Heart left ventricle (tissue), 16 donors: ENCODE data around the gene OR2A42. TPM values are rescaled to one million over a fixed set of nuclear protein-coding genes. Genes with fewer than 3 reads are reported as not detected.
"Not testable (repeated sequence)": the region's sequence is repeated elsewhere in the genome, so short reads cannot be mapped to it uniquely, and the experiment has no call there.

Experiments
- ATAC-seq, 4 donors: fragments of 200-7000 bp; cut with Tn5 transposase; one replicate each; pipeline ENCODE4 v1.9.1; 2020 to 2022; ENCODE audit warnings: moderate library complexity in 4 of 4, mild to moderate bottlenecking in 3 of 4, moderate number of reproducible peaks in 1 of 4
- DNase-seq, 5 donors: peaks; one replicate each; pipeline ENCODE4 v3.0.0-alpha.2; 2020
- H3K27ac ChIP-seq, 12 donors: fragments of 200-600 bp; sonication (generic) in 4 of 12; one replicate each; pipeline versions ENCODE4 v1.5.0 to v1.8.0; 2016 to 2022; ENCODE audit warnings: mild to moderate bottlenecking in 2 of 12
- H3K27me3 ChIP-seq, 9 donors: fragments of 200-600 bp; sonication (generic) in 2 of 9; one replicate each; pipeline versions ENCODE4 v1.5.1 to v1.8.0; 2016 to 2022; ENCODE audit warnings: mild to moderate bottlenecking in 3 of 9
- H3K36me3 ChIP-seq, 9 donors: fragments of 200-600 bp; sonication (generic) in 2 of 9; one replicate each; pipeline versions ENCODE4 v1.5.0 to v1.8.0; 2018 to 2022; ENCODE audit warnings: mild to moderate bottlenecking in 2 of 9
- H3K4me1 ChIP-seq, 12 donors: fragments of 200-600 bp; sonication (generic) in 4 of 12; one replicate each; pipeline versions ENCODE4 v1.5.0 to v1.8.0; 2016 to 2022; ENCODE audit warnings: mild to moderate bottlenecking in 3 of 12
- H3K4me3 ChIP-seq, 12 donors: fragments of 200-600 bp; sonication (generic) in 4 of 12; one replicate each; pipeline versions ENCODE4 v1.5.0 to v1.8.0; 2017 to 2022; ENCODE audit warnings: mild to moderate bottlenecking in 9 of 12, moderate library complexity in 4 of 12
- H3K9me3 ChIP-seq, 12 donors: fragments of 200-600 bp; sonication (generic) in 4 of 12; one replicate each; pipeline versions ENCODE4 v1.5.0 to v1.8.0; 2016 to 2022; ENCODE audit warnings: mild to moderate bottlenecking in 1 of 12
- WGBS, 4 donors: extraction: QIAGEN DNeasy Blood & Tissue Kit in 2 of 4; methylation state at CpG; one replicate each; pipeline versions ENCODE4 v1.1.5 to v1.1.7; 2013 to 2018; 5-methylcytosine and 5-hydroxymethylcytosine counted together
- intact Hi-C, 10 donors: fragments of 100-400 bp; cut with DNase I; formaldehyde crosslinking; loops; one replicate each; pipeline versions ENCODE4 v1.11.1 to v1.14.2; 2022
- polyA plus RNA-seq, 2 donors: library from polyadenylated mRNA; stranded (reverse); fragments of 200-250 nt; gene quantifications; one replicate each; pipeline ENCODE4 v1.2.3, GENCODE V29; 2013
- total RNA-seq, 9 donors: library from RNA; depleted of rRNA in 2 of 9; stranded (reverse); fragments of >200 nt in 2 of 9; fragmentation: NEBNext Ultra II Directional in 3 of 9; extraction: Animal tissue kit (Norgen Biotek cat#: 25700) in 3 of 9; gene quantifications; one replicate each; pipeline versions ENCODE4 v1.1.0 to v1.2.4, GENCODE V29; 2016 to 2023
- TF ChIP-seq, protein P1 (sequence below), 12 donors: fragments of 200-600 bp; sonication (generic) in 4 of 12; IDR thresholded peaks; one replicate each; pipeline versions ENCODE4 v1.5.0 to v1.8.0; 2018 to 2022; ENCODE audit warnings: antibody characterized with exemption in 12 of 12, mild to moderate bottlenecking in 5 of 12
- donor health status: ischemic (EF 13 %, LVEDD 7.1; RV severe dilation, severe dysfunction).
- donor health status: healthy with polysubstance abuse.
- donor health status: DM: no; HTN: yes; CAD: no.
- donor health status: DM: no; HTN: no; CAD: no.
- donor health status: ischemic (EF 25% LVEDD 6.9; RV normal size, moderate dysfunction).
- donor health status: ischemic (EF 25% LVEDD 5.7; RV mildly dilated, moderate dysfunction).
- donor health status: healthy.
- donor health status: DM: yes; HTN: yes; CAD: no.
- donor health status: ischemic (EF 35%, LVEDD 5.7; RV mildly dilated, moderate dysfunction).
- donor health status: nonischemic (EF 11% LVEDD 7.7; RV severe dilation, severe dysfunction).
- donor health status: DM: yes; HTN: yes; CAD: no.
- donor health status: PGD.
- donor health status: ischemic (EF 29% LVEDD 5.4; RV normal size, mild dysfunction).
- donor health status: nonischemic (EF 23%, LVEDD 6.1; RV moderate dilation, normal function).

Gene OR2A42
- total and polyA plus RNA-seq, 11 donors, result not detected

- DNase-seq, H3K9me3 ChIP-seq, intact Hi-C loops, H3K4me3 ChIP-seq, ATAC-seq, H3K36me3 ChIP-seq, H3K27me3 ChIP-seq, H3K27ac ChIP-seq, H3K4me1 ChIP-seq: not testable (repeated sequence)
- WGBS, 4 donors, result no CpG with 5 or more reads among the region's 6 CpGs
Measured at GRCh38 chr7:144194453-144194852, 45.0 kb downstream of the OR2A42 start.

GRCh38 chr7:144193782-144194181 lies 45.6 kb downstream of the OR2A42 start:
- H3K27me3 ChIP-seq, H3K4me1 ChIP-seq, DNase-seq, H3K9me3 ChIP-seq, H3K4me3 ChIP-seq, H3K36me3 ChIP-seq, ATAC-seq, intact Hi-C loops, H3K27ac ChIP-seq: not testable (repeated sequence)
- no CpG with 5 or more reads among the region's 11 CpGs for WGBS, 4 donors

GRCh38 chr7:144188578-144189171 lies 50.7 kb downstream of the OR2A42 start:
- H3K4me1 ChIP-seq, H3K27me3 ChIP-seq, H3K4me3 ChIP-seq, H3K27ac ChIP-seq, H3K9me3 ChIP-seq, H3K36me3 ChIP-seq, DNase-seq, intact Hi-C loops, ATAC-seq: not testable (repeated sequence)
- WGBS, 4 donors, result no CpG with 5 or more reads among the region's 3 CpGs

DNA sequence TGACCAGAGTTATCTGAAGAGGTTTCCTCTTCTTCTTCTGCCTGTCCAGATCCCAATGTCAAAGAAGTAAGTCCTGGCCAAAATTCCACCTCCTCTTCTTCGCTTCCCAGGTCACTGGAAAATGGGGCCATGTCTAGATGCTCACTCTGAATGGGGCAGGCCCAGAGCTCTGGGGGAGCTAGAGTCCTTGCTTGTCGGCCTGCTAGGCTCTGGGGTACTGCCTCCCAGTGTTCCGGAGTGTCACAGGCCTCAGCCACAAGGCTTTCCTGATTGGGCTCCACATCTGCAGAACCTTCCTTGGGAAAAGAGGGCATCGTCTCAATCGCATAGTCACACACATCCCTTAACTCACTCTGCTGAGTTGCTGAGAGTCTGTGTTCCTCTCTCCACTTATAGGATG lies 51.6 kb downstream of the OR2A42 start:
- WGBS, 4 donors, result no CpG with 5 or more reads among the region's 5 CpGs
- DNase-seq, result not testable (repeated sequence)

GRCh38 chr7:144183166-144183565 lies 56.2 kb downstream of the OR2A42 start, which contains the start of gene CTAGE4:
CTAGE4 (plus strand) TSS chr7:144183466; CDS start chr7:144183504, 38 bp downstream.
- H3K9me3 ChIP-seq, H3K27me3 ChIP-seq, H3K4me1 ChIP-seq, H3K36me3 ChIP-seq, intact Hi-C loops, H3K4me3 ChIP-seq, DNase-seq, H3K27ac ChIP-seq, ATAC-seq: not testable (repeated sequence)
- whole genome bisulfite sequencing, 4 donors, result no CpG with 5 or more reads among the region's 19 CpGs

More for the DNA sequence above, 51.6 kb downstream of the OR2A42 start:
- intact Hi-C loops, ATAC-seq, H3K4me1 ChIP-seq, H3K36me3 ChIP-seq, H3K27ac ChIP-seq, H3K9me3 ChIP-seq, H3K27me3 ChIP-seq, H3K4me3 ChIP-seq: not testable (repeated sequence)

DNA sequence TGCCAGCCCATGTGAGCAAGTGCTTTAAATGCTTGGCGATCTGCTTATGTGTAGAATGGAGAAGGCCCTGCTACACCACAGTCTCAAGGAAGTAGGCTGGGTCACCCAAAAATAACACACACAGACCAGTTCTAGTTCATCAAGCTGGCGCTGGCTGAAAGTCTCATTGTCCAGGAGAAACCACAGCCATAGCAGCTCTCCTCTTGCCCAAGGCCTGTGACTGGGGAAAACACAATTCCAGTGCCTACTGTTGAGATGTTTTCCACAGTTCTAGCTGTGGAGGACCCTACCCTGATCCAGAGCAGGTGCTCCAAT lies 60.3 kb downstream of the OR2A42 start:
- H3K4me1 ChIP-seq, H3K4me3 ChIP-seq, H3K27me3 ChIP-seq, H3K9me3 ChIP-seq, ATAC-seq, H3K27ac ChIP-seq, DNase-seq, H3K36me3 ChIP-seq: not testable (repeated sequence)
- intact Hi-C loops, result loop anchor here in 3 of 10 donors (5.0 to 10.0 kb wide), 3 partner anchors 216 to 258 kb away; no protein-coding TSS in a partner anchor
- 82 to 88% methylated on average over 1 of the region's 2 CpGs; no CpG with 5 or more reads in 2 of the 4 donors for WGBS, 4 donors

- not testable (repeated sequence) for H3K27ac ChIP-seq, H3K4me1 ChIP-seq, H3K4me3 ChIP-seq, H3K27me3 ChIP-seq, H3K36me3 ChIP-seq, DNase-seq, H3K9me3 ChIP-seq
- 0 to 52% (median 46%) methylated on average over 1 to 10 of the region's 10 CpGs; no CpG with 5 or more reads in 1 of the 4 donors for WGBS, 4 donors
- TF ChIP-seq, protein P1, sequence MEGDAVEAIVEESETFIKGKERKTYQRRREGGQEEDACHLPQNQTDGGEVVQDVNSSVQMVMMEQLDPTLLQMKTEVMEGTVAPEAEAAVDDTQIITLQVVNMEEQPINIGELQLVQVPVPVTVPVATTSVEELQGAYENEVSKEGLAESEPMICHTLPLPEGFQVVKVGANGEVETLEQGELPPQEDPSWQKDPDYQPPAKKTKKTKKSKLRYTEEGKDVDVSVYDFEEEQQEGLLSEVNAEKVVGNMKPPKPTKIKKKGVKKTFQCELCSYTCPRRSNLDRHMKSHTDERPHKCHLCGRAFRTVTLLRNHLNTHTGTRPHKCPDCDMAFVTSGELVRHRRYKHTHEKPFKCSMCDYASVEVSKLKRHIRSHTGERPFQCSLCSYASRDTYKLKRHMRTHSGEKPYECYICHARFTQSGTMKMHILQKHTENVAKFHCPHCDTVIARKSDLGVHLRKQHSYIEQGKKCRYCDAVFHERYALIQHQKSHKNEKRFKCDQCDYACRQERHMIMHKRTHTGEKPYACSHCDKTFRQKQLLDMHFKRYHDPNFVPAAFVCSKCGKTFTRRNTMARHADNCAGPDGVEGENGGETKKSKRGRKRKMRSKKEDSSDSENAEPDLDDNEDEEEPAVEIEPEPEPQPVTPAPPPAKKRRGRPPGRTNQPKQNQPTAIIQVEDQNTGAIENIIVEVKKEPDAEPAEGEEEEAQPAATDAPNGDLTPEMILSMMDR (IDR thresholded peaks at IDR 0.05), result peak; percentile 8 to 60 (median 41)
- ATAC-seq, result peak in 3 of 4 donors; percentile 26 to 55 (median 53)
- intact Hi-C loops, result loop anchor here in 3 of 10 donors (5.0 to 10.0 kb wide), 3 partner anchors 216 to 259 kb away; no protein-coding TSS in a partner anchor
Measured at GRCh38 chr7:144178380-144179164, 60.8 kb downstream of the OR2A42 start.

Other genes with a start within 250 kb of the OR2A42 start
- gene OR6B1, start 239.3 kb downstream of the OR2A42 start, total RNA-seq, result not detected
- gene OR6B1, start 239.3 kb downstream of the OR2A42 start, polyA plus RNA-seq, result not detected
- not detected for gene OR2A5, start 190.7 kb downstream of the OR2A42 start, total RNA-seq
- gene OR2A5, start 190.7 kb downstream of the OR2A42 start, polyA plus RNA-seq, result not detected
- gene OR2A25, start 169.8 kb downstream of the OR2A42 start, total RNA-seq, result not detected
- not detected for gene OR2A25, start 169.8 kb downstream of the OR2A42 start, polyA plus RNA-seq
- gene OR2A12, start 153.3 kb downstream of the OR2A42 start, total RNA-seq, result not detected
- gene OR2A12, start 153.3 kb downstream of the OR2A42 start, polyA plus RNA-seq, result not detected
- not detected for gene OR2A2, start 130.0 kb downstream of the OR2A42 start, total RNA-seq
- gene OR2A2, start 130.0 kb downstream of the OR2A42 start, polyA plus RNA-seq, result not detected
- gene OR2A14, start 116.4 kb downstream of the OR2A42 start, total RNA-seq, result not detected
- not detected for gene OR2A14, start 116.4 kb downstream of the OR2A42 start, polyA plus RNA-seq
- gene CTAGE4, start 56.1 kb downstream of the OR2A42 start, total RNA-seq, result 1 to 10 TPM in 2 of 9 donors, under 1 TPM in 3, not detected in 4; 0.08 to 2.6 (median 0.25) TPM
- gene CTAGE4, start 56.1 kb downstream of the OR2A42 start, polyA plus RNA-seq, result under 1 TPM; 0.03 to 0.27 TPM
- gene ARHGEF35, start 43.8 kb downstream of the OR2A42 start, total RNA-seq, result 1 to 10 TPM in 3 of 9 donors, under 1 TPM in 4, not detected in 2; 0.27 to 4.2 (median 0.60) TPM
- gene ARHGEF35, start 43.8 kb downstream of the OR2A42 start, polyA plus RNA-seq, result under 1 TPM; 0.47 to 0.95 TPM
- gene OR2A7, start 25.2 kb upstream of the OR2A42 start, total RNA-seq, result 1 to 10 TPM in 1 of 9 donors, under 1 TPM in 7, not detected in 1; 0.23 to 4.4 (median 0.48) TPM
- gene OR2A7, start 25.2 kb upstream of the OR2A42 start, polyA plus RNA-seq, result under 1 TPM; 0.19 TPM
- under 1 TPM in 2 of 9 donors, not detected in 7; 0.13 to 0.51 TPM for gene CTAGE8, start 29.7 kb upstream of the OR2A42 start, total RNA-seq
- gene CTAGE8, start 29.7 kb upstream of the OR2A42 start, polyA plus RNA-seq, result under 1 TPM in 1 of 2 donors, not detected in 1; 0.07 TPM
- gene OR2A1, start 72.8 kb upstream of the OR2A42 start, total RNA-seq, result under 1 TPM in 2 of 9 donors, not detected in 7; 0.12 to 0.25 TPM
- gene OR2A1, start 72.8 kb upstream of the OR2A42 start, polyA plus RNA-seq, result under 1 TPM; 0.04 to 0.11 TPM
- gene ARHGEF5, start 115.8 kb upstream of the OR2A42 start, total RNA-seq, result 10 to 100 TPM in 1 of 9 donors, 1 to 10 TPM in 5, under 1 TPM in 3; 0.75 to 11.7 (median 1.4) TPM
- gene ARHGEF5, start 115.8 kb upstream of the OR2A42 start, polyA plus RNA-seq, result under 1 TPM; 0.53 to 0.58 TPM
- gene NOBOX, start 164.1 kb upstream of the OR2A42 start, total RNA-seq, result not detected
- not detected for gene NOBOX, start 164.1 kb upstream of the OR2A42 start, polyA plus RNA-seq